Activated CD4-positive, alpha-beta T cell treated with anti-CD3 and anti-CD28 coated beads for 1 hour (primary cell): ENCODE data around the gene C19orf47.

ENCODE experiments used
- DNase-seq: peaks from one replicate; pipeline ENCODE4 v3.0.0-alpha.2; 2020

The C19orf47 gene

GRCh38 chr19:40348125-40348913, at the start of gene C19orf47, which contains the start of gene PLD3:
Gene C19orf47, minus strand, starts transcription at chr19:40348397. Its CDS starts 6,540 bp downstream, at chr19:40341857.
Gene PLD3, plus strand, starts transcription at chr19:40348695. Its CDS starts 17,789 bp downstream, at chr19:40366484.
- DNase-seq, result peak; percentile 99

GRCh38 chr19:40397568-40397906, 49.3 kb upstream of the C19orf47 start:
- no peak for DNase-seq

GRCh38 chr19:40396886-40397567, 48.8 kb upstream of the C19orf47 start:
- DNase-seq, result no peak

- DNase-seq, result no peak
These were observed 47.8 kb upstream of the C19orf47 start for GRCh38 chr19:40395956-40396355.

- no peak for DNase-seq
These were observed 46.6 kb upstream of the C19orf47 start for GRCh38 chr19:40394816-40395210.

- no peak for DNase-seq
These were observed 46.0 kb upstream of the C19orf47 start for GRCh38 chr19:40393894-40394815.

GRCh38 chr19:40392894-40393517, 44.8 kb upstream of the C19orf47 start:
- no peak for DNase-seq

GRCh38 chr19:40392123-40392522, 43.9 kb upstream of the C19orf47 start:
- no peak for DNase-seq

GRCh38 chr19:40390084-40390742, 42.0 kb upstream of the C19orf47 start, which contains the start of gene HIPK4:
Gene HIPK4, minus strand, starts transcription at chr19:40390181. Its CDS starts 279 bp downstream, at chr19:40389902.
- DNase-seq, result no peak

GRCh38 chr19:40389404-40390083, 41.3 kb upstream of the C19orf47 start:
- DNase-seq, result no peak

- DNase-seq, result no peak
These were observed 40.3 kb upstream of the C19orf47 start for GRCh38 chr19:40388481-40388880.

- DNase-seq, result no peak
These were observed 39.0 kb upstream of the C19orf47 start for GRCh38 chr19:40387155-40387554.

- no peak for DNase-seq
These were observed 35.6 kb upstream of the C19orf47 start for GRCh38 chr19:40383668-40384248.

- DNase-seq, result no peak
These were observed 33.1 kb upstream of the C19orf47 start for GRCh38 chr19:40381321-40381720.

GRCh38 chr19:40380199-40381037, 32.2 kb upstream of the C19orf47 start:
- no peak for DNase-seq

- no peak for DNase-seq
These were observed 31.4 kb upstream of the C19orf47 start for GRCh38 chr19:40379446-40380198.

- no peak for DNase-seq
These were observed 30.3 kb upstream of the C19orf47 start for GRCh38 chr19:40378509-40378908.

- DNase-seq, result no peak
These were observed 29.7 kb upstream of the C19orf47 start for GRCh38 chr19:40377876-40378385.

GRCh38 chr19:40376286-40376862, 28.2 kb upstream of the C19orf47 start:
- no peak for DNase-seq
